HFFc6 (cell line): ENCODE results near the gene CCDC188. TPM values are rescaled to one million over a fixed set of nuclear protein-coding genes. Genes with fewer than 3 reads are reported as not detected.

Experiments used
- DNase-seq: peaks from one replicate; pipeline ENCODE4 v3.0.0-alpha.2; 2018
- H3K27ac Mint-ChIP-seq: 2 replicates; pipeline ENCODE4 v1.8.0; 2020; ENCODE audit warnings: mild to moderate bottlenecking, mixed read lengths
- H3K27me3 Mint-ChIP-seq: 2 replicates; pipeline ENCODE4 v1.8.0; 2021; ENCODE audit warnings: mild to moderate bottlenecking, moderate library complexity, mixed read lengths; ENCODE audit not compliant: insufficient read depth
- H3K36me3 Mint-ChIP-seq: 2 replicates; pipeline ENCODE4 v1.8.0; 2021; ENCODE audit warnings: low read depth, mixed read lengths
- H3K4me1 Mint-ChIP-seq: 2 replicates; pipeline ENCODE4 v1.8.0; 2020; ENCODE audit warnings: low read depth, mixed read lengths
- H3K4me3 Mint-ChIP-seq: 2 replicates; pipeline ENCODE4 v1.8.0; 2020; ENCODE audit warnings: mild to moderate bottlenecking, moderate library complexity, mixed read lengths
- H3K9me3 Mint-ChIP-seq: 2 replicates; pipeline ENCODE4 v1.8.0; 2020; ENCODE audit warnings: mild to moderate bottlenecking, mixed read lengths
- CTCF ChIP-seq: fragments of 200-600 bp; sonication (generic); IDR thresholded peaks from 2 replicates; pipeline ENCODE4 v1.5.0; 2021; ENCODE audit warnings: antibody characterized with exemption, mild to moderate bottlenecking
- total RNA-seq, 6 experiments: library from RNA; stranded (reverse); fragmentation: NEBNext Ultra II Directional; extraction: Animal tissue kit (Norgen Biotek cat#: 25700); gene quantifications; 2 replicates in 1 of 6; 3 replicates in 5 of 6; pipeline ENCODE4 v1.2.3, GENCODE V29; 2021

CCDC188 gene
- total RNA-seq, 6 experiments from 2014 or later, result 0.54 to 3.9 (median 2.8) TPM; not detected in 1

- TF ChIP-seq CTCF, result no peak
- no peaks in the 10 kb centered on the region for H3K4me1 Mint-ChIP-seq
- H3K27me3 Mint-ChIP-seq, result peaks cover 1% of the 10 kb centered on the region; the same call in 1 of the 2 replicates
- no peak overlapping the region for H3K4me3 Mint-ChIP-seq
- no peak for DNase-seq
- peaks cover 18% of the 10 kb centered on the region for H3K36me3 Mint-ChIP-seq
- H3K27ac Mint-ChIP-seq, result no peak overlapping the region
- no peaks in the 10 kb centered on the region for H3K9me3 Mint-ChIP-seq
Measured at GRCh38 chr22:20106205-20106848, 44.5 kb downstream of the CCDC188 start.

- H3K27ac Mint-ChIP-seq, result no peak overlapping the region; the same call in 1 of the 2 replicates
- peaks cover 4% of the 10 kb centered on the region; the same call in 1 of the 2 replicates for H3K27me3 Mint-ChIP-seq
Measured at GRCh38 chr22:20105456-20106204, 45.2 kb downstream of the CCDC188 start.

GRCh38 chr22:20102203-20102780 is 48.6 kb downstream of the CCDC188 start:
- peak; percentile 34 for TF ChIP-seq CTCF
- Mint-ChIP-seq H3K36me3 (peaks cover 30% of the 10 kb centered on the region), H3K4me3 (no peak overlapping the region), H3K4me1 (no peaks in the 10 kb centered on the region), H3K27me3 (peaks cover 3% of the 10 kb centered on the region; the same call in 1 of the 2 replicates), H3K27ac (no peak overlapping the region), H3K9me3 (no peaks in the 10 kb centered on the region)
- DNase-seq, result no peak

More at GRCh38 chr22:20105456-20106204, 45.2 kb downstream of the CCDC188 start:
- H3K9me3 Mint-ChIP-seq, result no peaks in the 10 kb centered on the region
- H3K4me1 Mint-ChIP-seq, result no peaks in the 10 kb centered on the region
- no peak for TF ChIP-seq CTCF
- no peak for DNase-seq
- peaks cover 14% of the 10 kb centered on the region for H3K36me3 Mint-ChIP-seq
- no peak overlapping the region for H3K4me3 Mint-ChIP-seq

GRCh38 chr22:20101638-20102037 is 49.2 kb downstream of the CCDC188 start:
- no peaks in the 10 kb centered on the region for H3K4me1 Mint-ChIP-seq
- H3K9me3 Mint-ChIP-seq, result no peaks in the 10 kb centered on the region
- peaks cover 3% of the 10 kb centered on the region; the same call in 1 of the 2 replicates for H3K27me3 Mint-ChIP-seq
- no peak for DNase-seq
- no peak for TF ChIP-seq CTCF
- H3K4me3 Mint-ChIP-seq, result no peak overlapping the region
- peaks cover 37% of the 10 kb centered on the region for H3K36me3 Mint-ChIP-seq
- H3K27ac Mint-ChIP-seq, result no peak overlapping the region

GRCh38 chr22:20099099-20099711 is 51.6 kb downstream of the CCDC188 start:
- Mint-ChIP-seq H3K27me3 (peaks cover 3% of the 10 kb centered on the region; the same call in 1 of the 2 replicates), H3K4me3 (no peak overlapping the region), H3K36me3 (peaks cover 53% of the 10 kb centered on the region)

More at GRCh38 chr22:20099099-20099711, 51.6 kb downstream of the CCDC188 start:
- TF ChIP-seq CTCF, result no peak
- Mint-ChIP-seq H3K4me1 (no peaks in the 10 kb centered on the region), H3K9me3 (no peaks in the 10 kb centered on the region), H3K27ac (no peak overlapping the region)
- DNase-seq, result no peak
